NCI-H69 (cell line): ENCODE measurements around the gene TMOD1.

ENCODE experiments used
- DNase-seq: peaks from one replicate; lab custom pipeline; 2025; lab: John Stamatoyannopoulos, UW

The TMOD1 gene

DNA sequence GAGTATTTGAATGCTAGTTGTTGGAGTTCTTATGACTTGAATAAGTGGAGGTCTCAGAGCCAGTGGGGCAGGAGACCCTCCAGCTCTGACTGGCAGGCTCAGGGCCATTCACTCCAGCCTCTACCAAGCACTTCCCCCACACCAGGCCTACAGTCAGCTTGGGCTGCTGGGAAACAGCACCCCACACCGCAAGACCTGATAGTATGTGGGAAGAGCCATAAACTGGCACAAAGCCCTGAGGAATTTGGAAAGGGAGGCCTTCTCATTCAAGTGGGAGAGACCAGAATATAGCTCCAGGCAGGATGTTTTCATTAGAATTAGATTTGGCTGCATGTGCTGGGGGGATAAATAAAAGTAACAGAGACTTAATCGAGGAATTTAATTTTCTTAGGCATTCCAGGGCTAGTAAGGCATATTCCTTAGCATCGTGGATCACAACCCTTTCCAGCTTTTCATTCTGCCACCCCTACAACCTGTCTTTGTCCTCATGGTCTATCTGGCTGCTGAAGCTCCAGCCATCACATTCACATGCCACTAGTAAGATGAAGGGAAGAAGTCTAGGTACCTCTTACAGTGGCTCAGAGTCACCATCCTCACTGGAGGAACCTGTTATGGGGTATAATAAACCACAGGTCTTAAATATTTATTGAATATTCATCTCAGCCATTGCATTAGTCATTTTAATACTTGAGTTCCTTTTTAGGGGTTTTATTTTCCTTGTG, 47.5 kb downstream of the TMOD1 start:
- DNase-seq = no peak

DNA sequence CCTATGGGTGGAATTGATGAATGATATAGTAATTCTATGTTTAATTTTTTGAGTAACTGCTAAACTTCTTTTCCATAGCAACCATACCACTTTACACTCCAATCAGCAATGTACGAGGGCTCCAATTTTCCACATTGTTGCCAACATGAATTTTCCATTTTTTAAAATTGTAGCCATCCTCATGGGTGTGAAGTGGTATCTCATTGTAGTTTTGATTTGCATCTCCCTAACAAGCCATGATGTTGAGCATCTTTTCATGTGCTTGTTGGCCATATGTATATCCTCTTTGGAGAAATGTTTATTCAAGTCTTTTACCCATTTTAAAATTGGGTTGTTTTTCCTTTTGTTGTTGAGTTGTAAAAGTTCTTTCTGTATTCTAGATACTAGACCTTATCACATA, 48.9 kb downstream of the TMOD1 start:
- no peak for DNase-seq

DNA sequence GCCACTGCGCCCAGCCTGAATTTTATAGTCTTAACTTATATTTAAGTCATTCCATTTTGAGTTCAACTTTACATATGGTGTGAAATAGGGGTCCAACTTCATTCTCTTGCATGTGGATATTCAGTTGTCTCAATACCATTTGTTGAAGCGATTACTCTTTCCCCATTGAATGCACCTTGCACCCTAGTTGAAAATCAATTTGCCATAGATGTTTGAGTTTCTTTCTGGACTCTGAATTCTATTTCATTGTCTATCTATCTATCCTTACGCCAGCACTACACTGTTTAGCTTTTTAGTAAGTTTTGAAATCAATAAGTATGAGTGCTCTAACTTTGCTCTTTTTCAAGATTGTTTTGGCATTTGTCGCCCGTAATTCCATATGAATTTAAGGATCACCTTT, 49.8 kb downstream of the TMOD1 start:
- no peak for DNase-seq

DNA sequence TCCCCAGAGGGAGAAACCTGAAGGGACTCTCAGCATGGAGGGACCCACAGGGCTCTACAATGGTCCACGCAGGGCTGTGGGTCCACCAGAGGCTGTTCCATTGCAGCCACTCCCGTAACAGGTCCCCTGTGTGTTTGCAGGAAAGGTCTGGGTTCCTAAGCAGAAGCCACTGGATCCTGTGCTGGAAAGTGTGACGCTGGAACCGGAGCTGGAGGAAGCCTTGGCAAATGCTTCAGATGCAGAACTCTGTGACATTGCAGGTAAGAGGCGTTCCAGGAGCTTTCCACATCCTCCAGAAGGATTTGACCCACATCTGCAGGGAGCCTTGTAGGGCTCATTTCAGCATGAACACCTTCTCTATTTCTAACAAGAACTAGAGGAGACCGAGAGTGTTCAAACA, 51.7 kb downstream of the TMOD1 start:
- no peak for DNase-seq

DNA sequence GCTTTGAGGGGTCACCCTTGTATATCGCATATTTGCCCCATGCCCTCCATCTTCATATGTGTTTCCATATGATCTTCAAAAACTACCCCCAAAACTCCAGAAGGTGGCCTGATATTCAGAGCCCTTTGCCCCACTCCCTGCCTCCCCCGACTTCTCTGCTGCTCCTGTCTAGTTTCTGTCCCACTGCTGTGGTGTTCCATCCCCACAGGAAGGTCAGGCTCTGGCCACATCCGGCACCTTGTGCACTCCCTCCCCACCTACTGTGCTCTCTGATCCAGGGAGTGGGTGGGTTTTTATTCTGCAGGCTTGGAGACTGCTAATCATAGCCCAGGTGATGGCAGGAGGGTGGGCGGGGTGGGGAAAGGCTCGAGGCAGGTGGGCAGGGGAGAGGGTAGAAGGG, 52.4 kb downstream of the TMOD1 start:
- DNase-seq = no peak

DNA sequence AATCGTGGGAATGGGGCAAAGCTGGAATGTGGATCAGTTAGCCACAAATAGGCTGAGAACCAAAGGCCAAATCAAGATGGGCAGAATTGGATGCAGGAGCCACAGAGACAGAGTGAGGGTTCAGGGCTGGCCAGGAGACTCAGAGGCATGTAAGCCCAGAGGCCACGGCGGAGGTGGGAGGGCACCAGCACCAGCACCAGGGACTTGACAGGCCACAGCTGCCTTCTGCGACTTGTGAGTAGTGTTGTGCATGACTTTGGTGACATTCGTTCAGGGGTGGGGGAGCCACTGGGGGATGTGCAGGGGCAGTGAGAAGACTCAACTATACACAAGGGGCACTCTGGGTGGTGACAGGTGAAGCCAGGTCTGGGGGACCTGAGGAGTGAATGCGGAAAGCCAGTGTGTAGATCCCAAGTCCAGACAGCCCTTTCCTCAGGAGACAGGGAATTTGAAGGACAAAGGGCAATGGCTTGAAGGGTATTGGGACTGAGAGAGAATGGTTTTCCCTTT, 53.2 kb downstream of the TMOD1 start:
- DNase-seq = no peak

DNA sequence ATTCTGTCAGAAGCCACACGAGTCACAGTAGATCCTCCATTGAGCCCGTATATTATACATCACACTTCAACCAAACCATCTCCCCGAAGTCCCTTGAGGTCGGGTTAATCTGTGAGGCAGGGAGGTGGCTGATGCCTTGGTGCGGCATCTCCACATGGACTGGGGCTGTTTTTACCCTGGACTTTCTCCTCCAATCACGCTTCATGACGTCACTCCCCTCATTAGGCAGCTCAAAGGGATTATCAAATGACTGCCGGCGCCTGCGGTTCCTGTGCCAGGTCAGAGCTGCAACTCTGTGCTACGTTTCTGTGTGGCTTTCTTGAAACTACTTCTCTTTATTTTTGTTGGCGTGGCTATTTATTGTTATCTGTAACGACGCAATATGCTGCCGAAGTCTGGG, 53.7 kb downstream of the TMOD1 start:
- DNase-seq = no peak

DNA sequence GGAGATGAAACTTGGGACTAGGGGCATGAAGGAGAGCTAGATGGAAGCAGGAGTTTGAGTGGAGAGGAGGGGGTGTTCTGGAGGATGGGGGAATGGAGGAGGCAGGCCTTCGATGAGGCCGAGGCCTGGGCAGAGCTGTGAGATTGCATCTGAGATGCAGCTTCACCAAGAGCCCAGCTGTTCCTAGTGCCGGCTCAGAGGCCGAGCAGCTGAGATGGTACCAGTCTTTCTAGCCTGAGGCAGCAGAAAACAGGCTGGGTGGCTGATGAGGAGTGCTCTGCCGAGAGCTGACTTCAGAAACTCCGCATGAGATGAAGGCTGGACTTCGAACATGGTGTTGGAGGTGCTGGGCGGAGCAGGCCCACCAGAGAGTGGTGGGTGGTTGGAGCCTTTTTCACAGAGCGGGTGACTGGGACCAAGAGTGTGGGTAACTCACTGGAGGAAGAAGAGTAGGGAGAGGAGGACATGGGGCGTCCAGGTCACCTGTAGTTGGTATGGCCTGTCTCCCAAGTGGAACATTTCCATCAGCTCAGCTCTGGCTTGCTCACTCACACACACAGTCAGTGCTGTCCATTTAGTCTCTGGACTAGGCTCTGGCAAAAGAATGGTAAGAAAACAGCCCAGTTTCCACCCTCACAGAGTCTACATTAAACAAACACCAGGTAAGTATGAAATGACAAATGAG, 54.7 kb downstream of the TMOD1 start:
- DNase-seq = no peak

DNA sequence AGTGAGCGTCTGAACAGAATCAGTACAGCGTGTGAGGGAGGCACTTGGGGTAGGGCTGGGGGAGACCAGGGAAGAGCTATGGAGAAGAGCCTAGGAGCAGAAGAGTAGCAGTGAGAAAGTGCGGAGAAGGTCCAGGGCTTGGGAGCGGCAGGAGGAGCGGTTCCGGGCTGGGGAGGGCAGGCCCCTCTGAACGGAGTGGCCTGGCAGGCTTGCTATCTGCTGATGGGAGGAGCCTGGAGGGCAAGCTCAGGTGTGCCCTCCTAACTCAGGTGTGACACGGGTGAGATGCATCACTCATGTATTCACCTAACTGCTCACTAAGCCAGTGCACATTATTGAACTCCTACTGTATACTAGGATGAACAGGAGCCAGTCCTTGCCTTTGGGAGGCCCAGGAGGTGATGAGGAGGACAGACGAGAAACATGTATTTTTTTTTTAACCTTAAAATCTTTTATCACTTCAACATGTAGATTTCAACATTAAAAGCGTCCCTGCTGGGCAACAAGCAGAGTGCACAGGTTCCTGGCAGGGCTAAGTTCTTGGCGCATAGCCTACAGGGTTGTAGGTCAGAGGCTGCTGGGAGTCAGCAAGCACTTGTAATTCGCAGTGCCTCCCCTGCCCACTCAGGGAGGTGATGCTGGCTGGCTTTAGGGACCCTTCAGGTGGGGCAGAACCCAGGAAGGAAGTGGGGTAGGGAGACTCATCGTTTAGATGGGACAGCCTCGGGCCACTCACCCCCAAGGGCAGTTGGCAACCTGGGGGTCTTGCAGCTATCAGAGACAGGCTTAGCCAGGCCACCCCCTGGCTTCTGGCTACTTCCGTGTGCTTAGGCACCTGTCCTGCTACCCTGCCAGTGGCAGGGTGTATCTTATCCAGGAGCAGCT, 55.5 kb downstream of the TMOD1 start:
- peak; percentile 44 for DNase-seq

DNA sequence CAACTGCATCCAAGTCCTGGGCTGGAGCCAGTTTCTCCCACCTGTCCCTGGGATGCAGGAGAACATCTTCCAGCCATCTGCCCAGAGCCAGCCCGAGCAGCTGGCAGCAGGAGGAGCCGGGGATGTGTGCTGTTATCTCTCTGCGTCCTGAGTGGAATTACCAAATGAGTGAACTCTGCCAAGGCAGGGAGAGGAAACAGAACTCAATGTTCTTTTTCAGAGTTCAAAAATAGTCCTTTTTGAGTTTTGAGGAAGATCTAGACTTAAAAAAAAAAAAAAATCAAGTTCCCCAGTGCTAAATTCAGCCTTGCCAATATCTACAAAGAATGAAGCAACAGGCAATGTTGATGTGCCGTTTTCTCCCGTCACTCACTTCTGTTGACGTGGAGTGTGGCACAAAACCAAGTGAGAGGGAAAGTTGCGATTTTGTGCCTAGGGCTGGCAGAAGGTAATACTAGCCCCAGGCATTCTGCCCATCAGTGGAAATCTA, 56.2 kb downstream of the TMOD1 start:
- peak; percentile 76 for DNase-seq

DNA sequence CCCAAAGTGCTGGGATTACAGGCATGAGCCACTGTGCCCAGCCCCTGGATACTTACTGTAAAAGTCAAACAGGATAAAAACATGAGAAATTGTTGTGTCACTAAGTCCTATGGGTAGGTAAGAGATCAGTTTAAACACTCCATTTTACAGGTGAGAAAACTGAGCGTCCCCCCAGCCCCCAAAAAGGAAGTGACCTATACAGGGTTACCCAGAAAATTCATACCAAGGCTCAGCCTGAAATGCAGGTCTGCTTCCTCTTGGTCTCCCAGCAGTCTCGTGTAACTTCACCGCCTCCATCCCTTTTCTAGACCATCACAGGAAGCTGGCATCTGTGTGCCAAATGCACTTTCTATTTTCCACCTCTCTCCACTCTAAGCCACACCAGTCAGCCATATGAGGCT, 57.2 kb downstream of the TMOD1 start:
- no peak for DNase-seq

DNA sequence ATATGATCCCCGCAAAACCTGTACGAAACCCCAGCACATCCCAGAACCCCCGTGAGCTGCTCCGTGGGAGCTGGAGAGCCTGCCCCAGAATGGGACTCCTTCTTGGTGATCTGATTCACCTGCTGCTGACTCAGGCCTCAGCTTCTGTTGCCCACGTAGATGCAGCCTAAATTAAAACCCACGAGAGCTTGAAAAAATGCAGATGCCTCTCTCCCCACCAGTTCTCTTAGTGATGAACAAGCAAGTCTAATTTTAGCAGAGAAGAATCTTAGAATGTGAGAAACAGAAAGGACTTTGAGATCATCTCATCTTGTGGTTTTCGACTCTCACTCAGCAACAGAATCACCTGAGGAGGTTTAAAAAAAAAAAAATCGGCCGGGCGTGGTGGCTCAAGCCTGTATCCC, 57.6 kb downstream of the TMOD1 start:
- no peak for DNase-seq

DNA sequence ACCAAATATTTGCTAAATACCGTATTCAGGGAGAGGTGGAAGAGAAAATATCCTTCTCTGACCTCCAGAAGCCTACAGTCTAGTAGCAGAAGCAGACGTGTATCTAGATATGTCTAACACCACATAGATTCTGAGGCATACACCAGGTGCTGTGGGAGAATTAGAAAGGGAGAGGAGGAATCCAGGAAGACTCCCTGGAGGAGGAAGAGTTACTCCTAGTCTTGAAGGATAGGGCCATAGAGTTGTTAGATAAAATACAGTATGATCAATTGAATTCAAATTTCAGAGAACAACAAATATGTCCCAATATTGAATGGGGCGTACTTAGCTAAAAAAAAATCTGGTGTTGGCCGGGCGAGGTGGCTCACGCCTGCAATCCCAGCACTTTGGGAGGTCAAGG, 58.7 kb downstream of the TMOD1 start:
- DNase-seq = no peak

DNA sequence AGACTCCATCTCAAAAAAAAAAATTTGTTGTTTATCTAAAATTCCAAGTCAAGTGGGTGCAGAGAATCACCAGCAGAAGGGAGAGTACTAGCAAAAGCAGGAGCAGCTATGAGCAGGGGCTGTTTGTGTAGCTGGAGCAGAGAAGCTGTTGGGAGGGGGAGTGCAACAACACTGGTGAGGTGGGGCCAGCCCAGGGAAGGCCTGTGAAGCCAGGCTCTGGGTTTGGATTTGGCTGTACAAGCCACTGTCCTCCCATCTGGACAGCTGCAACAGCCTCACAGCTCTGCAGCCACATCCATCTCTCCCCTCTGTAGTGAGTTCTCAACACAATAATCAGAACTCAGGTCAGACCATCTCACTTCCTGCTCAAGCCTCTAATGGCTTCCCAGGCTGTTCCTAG, 59.4 kb downstream of the TMOD1 start:
- peak; percentile 26 for DNase-seq

DNA sequence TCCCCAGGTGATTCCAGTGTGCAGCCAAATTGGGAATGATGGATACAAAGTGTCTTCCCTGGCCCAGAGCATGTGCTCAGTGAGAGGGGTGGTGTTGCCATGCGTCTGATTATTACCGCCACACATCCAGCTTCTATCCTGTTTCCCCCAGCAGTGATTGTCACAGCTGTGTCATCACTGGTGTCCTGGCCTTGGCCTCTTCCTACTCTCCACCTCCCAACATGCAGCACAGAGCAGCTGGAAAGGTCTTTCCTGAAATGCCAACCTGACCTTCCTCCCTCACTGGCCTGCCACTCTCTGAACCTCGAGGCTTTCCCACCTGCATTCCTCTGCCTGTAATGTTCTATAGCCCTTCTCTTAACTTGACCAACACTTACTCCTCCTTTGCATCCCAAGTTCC, 60.0 kb downstream of the TMOD1 start:
- no peak for DNase-seq

DNA sequence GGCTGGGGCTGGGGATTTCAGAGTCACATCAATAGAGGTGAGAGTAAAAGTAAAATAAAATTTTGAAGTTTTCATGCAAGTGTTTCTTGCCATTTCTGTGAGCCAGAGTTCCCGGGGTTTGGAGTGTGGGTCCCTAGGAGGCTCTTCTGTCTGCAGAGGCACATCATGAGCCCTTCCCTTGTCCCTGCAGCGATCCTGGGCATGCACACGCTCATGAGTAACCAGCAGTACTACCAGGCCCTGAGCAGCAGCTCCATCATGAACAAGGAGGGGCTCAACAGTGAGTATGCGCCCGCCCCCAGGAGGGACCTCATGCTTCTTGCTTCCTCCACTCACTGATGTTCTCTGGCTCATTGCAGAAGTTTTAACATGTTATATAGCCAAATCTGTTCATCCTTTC, 61.1 kb downstream of the TMOD1 start:
- peak; percentile 58 for DNase-seq

DNA sequence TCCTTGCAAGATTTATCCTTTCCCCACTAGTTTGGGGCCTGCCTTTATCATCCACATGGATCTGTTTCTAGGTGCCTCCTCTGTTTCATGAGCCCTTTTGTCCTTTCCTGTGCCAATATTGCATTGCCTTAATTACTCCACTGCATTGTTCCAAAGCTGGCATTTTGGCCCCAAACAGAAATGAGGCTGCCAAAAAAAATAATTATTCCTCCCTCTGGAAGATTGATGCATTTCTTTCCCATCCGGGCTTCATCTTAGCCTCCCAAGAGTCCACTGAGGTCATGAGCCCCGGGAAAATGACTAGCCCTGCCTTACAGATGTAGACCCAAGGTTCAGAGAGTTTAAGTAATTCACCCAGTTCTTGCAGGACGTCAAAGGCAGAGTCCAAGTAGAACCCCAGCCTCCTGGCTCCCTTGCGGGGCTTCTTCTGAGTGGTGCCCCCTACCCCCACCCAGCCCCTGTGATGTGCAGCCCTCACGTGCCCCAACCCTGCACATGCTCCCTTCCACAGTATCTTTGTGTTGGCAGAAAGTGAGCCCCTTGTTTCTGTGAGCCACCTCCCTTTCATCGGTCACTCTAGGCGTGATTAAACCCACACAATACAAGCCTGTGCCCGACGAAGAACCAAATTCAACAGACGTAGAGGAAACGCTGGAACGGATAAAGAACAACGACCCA, 62.1 kb downstream of the TMOD1 start:
- DNase-seq = peak; percentile 92

DNA sequence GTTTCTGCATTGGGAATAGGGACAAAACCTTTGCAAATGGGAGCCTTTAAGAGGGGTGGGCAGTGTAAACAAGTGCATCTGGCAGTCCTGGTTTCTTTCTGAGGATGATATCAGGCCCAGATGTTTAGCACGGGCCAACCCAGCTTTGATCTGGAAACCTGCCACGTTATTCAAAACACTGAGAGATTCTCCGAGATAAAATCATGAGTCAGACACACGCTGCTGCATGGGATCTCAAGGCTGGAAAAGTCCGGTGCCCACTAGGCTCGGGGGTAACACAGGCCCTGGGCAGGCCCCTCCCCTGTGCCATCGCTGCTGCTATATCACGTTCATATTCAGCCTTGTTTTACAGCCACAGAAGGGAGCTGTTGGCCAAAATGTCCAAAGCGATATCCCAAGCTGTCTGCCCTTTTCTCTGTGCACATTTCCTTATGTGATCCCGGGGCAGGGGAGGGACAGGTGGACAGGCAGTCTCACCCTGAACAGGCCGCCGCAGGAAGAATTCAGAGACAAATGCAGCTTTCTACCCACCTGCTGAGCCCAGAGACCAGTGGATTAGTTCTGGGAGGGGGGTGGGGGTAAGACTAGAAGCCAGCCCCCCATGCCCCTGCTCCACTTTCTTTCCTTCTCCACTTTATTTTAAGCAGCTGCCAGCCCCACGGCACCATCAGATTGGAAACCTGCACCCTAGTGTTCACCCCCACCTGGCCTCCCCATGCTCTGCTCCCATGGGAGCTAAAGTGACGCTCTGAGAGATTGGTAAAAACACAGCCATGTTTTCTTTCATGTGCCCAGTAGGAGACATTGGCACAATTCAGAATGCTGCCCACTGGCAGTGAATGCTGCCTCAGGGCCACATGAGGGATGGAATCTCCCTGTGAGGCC, 63.1 kb downstream of the TMOD1 start:
- peak; percentile 97 for DNase-seq

DNA sequence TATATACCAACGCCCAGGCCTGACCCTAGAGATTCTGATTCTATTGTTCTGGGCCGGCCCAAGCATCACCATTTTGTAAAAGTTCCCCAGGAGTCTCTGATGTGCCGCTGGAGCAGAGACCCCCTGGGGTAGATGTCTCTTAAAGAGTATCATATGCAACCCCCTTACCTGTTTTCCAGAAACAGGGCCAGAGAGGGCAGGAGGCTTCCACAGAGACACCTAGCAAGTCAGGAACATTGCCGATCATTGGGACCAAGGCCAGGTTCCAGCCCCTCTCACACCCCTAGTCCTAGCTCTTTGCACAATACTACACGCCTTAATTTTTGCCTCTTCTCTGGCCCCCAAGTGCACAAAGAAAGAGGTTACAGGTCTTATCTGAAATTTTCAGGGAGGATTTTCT, 63.8 kb downstream of the TMOD1 start:
- DNase-seq = peak; percentile 23

DNA sequence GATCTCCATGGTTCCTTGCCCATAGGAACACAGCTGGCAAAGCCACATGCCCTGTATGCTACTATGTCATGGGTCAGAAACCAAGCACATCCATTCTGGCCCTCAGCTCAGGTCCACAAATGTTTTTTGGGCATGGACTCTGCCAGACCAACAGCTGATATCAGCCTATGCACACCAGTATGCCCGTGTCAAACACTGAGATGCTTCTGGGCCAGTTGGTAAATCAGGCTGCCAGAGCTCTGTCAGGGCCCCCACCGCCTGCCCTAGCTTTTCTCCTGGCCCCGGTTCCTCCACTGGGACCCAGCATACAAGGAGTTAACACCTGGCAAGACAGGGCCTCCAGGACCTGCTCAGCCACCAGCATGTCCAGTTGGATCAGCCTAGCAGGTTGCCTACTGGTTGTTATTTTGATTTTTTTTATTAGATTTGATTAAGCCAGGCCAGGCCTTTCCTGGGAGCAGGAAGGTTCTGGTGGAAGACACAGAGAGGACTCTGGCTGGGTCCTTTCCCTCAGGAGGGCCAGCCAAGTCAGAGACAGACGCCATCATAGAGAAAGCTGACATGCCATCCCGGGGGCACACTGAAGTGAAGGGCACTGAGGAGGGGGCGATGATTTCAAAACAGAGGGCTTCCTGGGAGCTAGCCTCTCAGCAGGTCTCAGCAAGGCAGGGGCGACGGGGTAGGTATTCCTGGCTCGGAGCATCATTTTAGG, 65.9 kb downstream of the TMOD1 start:
- no peak for DNase-seq
